Mucosa of descending colon (tissue), 3 donors: ENCODE results near the gene KIAA0232. TPM values are rescaled to one million over a fixed set of nuclear protein-coding genes. Genes with fewer than 3 reads are reported as not detected.
"Not testable (repeated sequence)": the region's sequence is repeated elsewhere in the genome, so short reads cannot be mapped to it uniquely, and the experiment has no call there.

Experiments
- ATAC-seq: fragments of 200-7000 bp; cut with Tn5 transposase; one replicate; pipeline ENCODE4 v1.9.1; 2020; ENCODE audit warnings: mild to moderate bottlenecking, moderate library complexity
- DNase-seq, 3 donors: peaks; one replicate each; pipeline ENCODE4 v3.0.0-alpha.2; 2020
- H3K36me3 ChIP-seq: fragments of 200-600 bp; one replicate; pipeline ENCODE4 v1.8.0; 2021; ENCODE audit warnings: low read depth, mild to moderate bottlenecking
- H3K4me1 ChIP-seq: fragments of 200-600 bp; one replicate; pipeline ENCODE4 v1.8.0; 2021; ENCODE audit warnings: low read depth, mild to moderate bottlenecking
- H3K4me3 ChIP-seq: fragments of 200-600 bp; one replicate; pipeline ENCODE4 v1.8.0; 2021; ENCODE audit warnings: mild to moderate bottlenecking
- H3K9me3 ChIP-seq: fragments of 200-600 bp; one replicate; pipeline ENCODE4 v1.8.0; 2021; ENCODE audit warnings: mild to moderate bottlenecking
- CTCF ChIP-seq: fragments of 200-600 bp; IDR thresholded peaks from one replicate; pipeline ENCODE4 v1.8.0; 2022; ENCODE audit warnings: antibody characterized with exemption, mild to moderate bottlenecking
- intact Hi-C, 2 donors: fragments of 100-400 bp; cut with DNase I in 1 of 2; cut with micrococcal nuclease in 1 of 2; formaldehyde crosslinking; loops; one replicate each; pipeline versions ENCODE4 v1.11.0 to v1.11.1; 2022; cut with DNase I, micrococcal nuclease
- total RNA-seq, 3 donors: library from RNA; stranded (reverse); fragmentation: NEBNext Ultra II Directional in 2 of 3; extraction: Animal tissue kit (Norgen Biotek cat#: 25700) in 2 of 3; gene quantifications; one replicate each; pipeline versions ENCODE4 v1.2.1 to v1.2.4, GENCODE V29; 2021 to 2023
- donor health status: DM: no; HTN: no; CAD: no; lungs with moderate emphysema.
- donor health status: DM: no; HTN: no; CAD: no.
- donor health status: DM: no; HTN: yes; CAD: no.

The KIAA0232 gene
- total RNA-seq, 3 donors from 2014 or later = 31.5 to 47.4 (median 46.6) TPM

GRCh38 chr4:6834867-6835266 is 52.3 kb downstream of the KIAA0232 start:
- no peak for ATAC-seq

GRCh38 chr4:6835616-6836015 is 53.1 kb downstream of the KIAA0232 start:
- H3K36me3 ChIP-seq, H3K4me1 ChIP-seq, H3K4me3 ChIP-seq, intact Hi-C loops, H3K9me3 ChIP-seq, ATAC-seq, DNase-seq: not testable (repeated sequence)

More at GRCh38 chr4:6834867-6835266, 52.3 kb downstream of the KIAA0232 start:
- no peak for DNase-seq
- Histone ChIP-seq H3K36me3 (no peaks in the 10 kb centered on the region), H3K4me1 (peaks cover 6% of the 10 kb centered on the region), H3K9me3 (no peaks in the 10 kb centered on the region), H3K4me3 (no peak overlapping the region)
- intact Hi-C loops = no loop called here
- no peak for TF ChIP-seq CTCF

DNA sequence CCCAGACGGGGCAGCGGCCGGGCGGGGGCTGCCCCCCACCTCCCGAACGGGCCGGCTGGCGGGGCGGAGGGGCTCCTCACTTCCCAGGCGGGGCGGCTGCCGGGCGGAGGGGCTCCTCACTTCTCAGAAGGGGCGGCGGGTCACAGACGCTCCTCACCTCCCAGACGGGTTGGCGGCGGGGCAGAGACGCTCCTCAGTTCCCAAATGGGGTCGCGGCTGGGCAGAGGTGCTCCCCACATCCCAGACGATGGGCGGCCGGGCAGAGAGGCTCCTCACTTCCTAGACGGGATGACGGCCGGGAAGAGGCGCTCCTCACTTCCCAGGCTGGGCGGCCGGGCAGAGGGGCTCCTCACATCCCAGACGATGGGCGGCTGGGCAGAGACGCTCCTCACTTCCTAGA is 54.6 kb downstream of the KIAA0232 start:
- H3K9me3 ChIP-seq, H3K4me3 ChIP-seq, H3K4me1 ChIP-seq, H3K36me3 ChIP-seq, intact Hi-C loops, DNase-seq, ATAC-seq: not testable (repeated sequence)

DNA sequence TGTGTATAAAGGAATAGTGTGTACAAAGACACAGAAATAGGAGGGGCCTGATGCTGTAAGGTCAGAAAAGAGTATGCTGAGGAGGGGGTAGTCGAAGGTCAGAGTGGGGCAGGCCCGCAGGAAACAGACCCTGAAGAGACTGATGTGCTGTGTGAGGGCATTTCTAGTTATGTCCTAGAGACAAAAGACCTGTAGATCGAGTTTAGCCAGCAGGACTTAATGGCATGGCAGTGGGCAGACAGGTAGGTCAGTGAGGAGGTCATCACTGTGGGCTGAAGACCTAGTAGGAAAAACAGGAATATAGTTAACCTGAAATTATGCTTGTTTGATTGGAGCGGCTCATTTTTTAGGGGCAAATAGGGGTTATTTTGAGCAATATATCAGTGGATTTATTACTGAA is 57.1 kb downstream of the KIAA0232 start:
- H3K9me3 ChIP-seq = no peaks in the 10 kb centered on the region
- DNase-seq (no peak), ATAC-seq (no peak)
- peaks cover 10% of the 10 kb centered on the region for H3K4me1 ChIP-seq
- peaks cover 3% of the 10 kb centered on the region for H3K36me3 ChIP-seq
- intact Hi-C loops = no loop called here
- H3K4me3 ChIP-seq = no peak overlapping the region
- no peak for TF ChIP-seq CTCF

- DNase-seq = no peak
- Histone ChIP-seq H3K9me3 (no peaks in the 10 kb centered on the region), H3K36me3 (peaks cover 3% of the 10 kb centered on the region), H3K4me3 (no peak overlapping the region), H3K4me1 (peaks cover 10% of the 10 kb centered on the region)
- peak; percentile 33 for ATAC-seq
- intact Hi-C loops = no loop called here
- no peak for TF ChIP-seq CTCF
Measured at GRCh38 chr4:6840062-6840976, 57.8 kb downstream of the KIAA0232 start.

DNA sequence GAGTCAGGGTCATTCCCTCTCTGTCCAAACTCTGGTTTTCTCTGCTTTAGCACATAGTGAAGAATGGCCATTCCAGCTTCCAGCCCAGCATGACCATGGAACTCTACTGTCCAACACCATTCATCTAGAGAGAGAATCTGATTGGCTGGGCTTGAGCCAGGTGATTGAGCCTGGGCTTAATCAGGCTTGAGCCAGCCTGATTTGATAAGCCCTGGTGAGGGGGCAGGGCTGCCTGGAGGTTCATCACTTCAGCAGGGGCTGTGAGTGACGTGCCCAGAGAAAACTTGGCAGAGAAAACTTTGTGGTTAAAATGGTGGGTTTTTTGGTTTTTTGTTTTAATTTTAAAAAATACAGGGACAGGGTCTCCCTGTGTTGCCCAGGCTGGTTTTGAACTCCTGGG is 62.5 kb downstream of the KIAA0232 start:
- Histone ChIP-seq H3K36me3 (peaks cover 3% of the 10 kb centered on the region), H3K4me3 (no peak overlapping the region), H3K9me3 (no peaks in the 10 kb centered on the region), H3K4me1 (peaks cover 2% of the 10 kb centered on the region)
- no peak for DNase-seq
- TF ChIP-seq CTCF = no peak
- no peak for ATAC-seq
- intact Hi-C loops = no loop called here
